Right lobe of liver (tissue), 4 donors: ENCODE results near the gene BMP8B.

Experiments used
- CTCF ChIP-seq, 4 donors: fragments of 200-600 bp in 3 of 4; fragments of 450-650 bp in 1 of 4; IDR thresholded peaks; one replicate each; pipeline versions ENCODE4 v1.5.1 to v1.8.0; 2016 to 2022; ENCODE audit warnings: antibody characterized with exemption in 4 of 4, mild to moderate bottlenecking in 2 of 4
- POLR2A ChIP-seq: fragments of 450-650 bp; IDR thresholded peaks from one replicate; pipeline ENCODE4 v1.6.1; 2017; ENCODE audit warnings: antibody characterized with exemption, mild to moderate bottlenecking
- donor health status: DM: no; HTN: no; CAD: no.
- donor health status: DM: no; HTN: no; CAD: no.
- donor health status: DM: no; HTN: yes; CAD: no.

- TF ChIP-seq CTCF (IDR thresholded peaks at IDR 0.05) (no peak), POLR2A (no peak)
Observed at GRCh38 chr1:39776886-39777285, 11.8 kb downstream of the BMP8B start.
